ENCODE measurements around the gene LNPEP.

DNA sequence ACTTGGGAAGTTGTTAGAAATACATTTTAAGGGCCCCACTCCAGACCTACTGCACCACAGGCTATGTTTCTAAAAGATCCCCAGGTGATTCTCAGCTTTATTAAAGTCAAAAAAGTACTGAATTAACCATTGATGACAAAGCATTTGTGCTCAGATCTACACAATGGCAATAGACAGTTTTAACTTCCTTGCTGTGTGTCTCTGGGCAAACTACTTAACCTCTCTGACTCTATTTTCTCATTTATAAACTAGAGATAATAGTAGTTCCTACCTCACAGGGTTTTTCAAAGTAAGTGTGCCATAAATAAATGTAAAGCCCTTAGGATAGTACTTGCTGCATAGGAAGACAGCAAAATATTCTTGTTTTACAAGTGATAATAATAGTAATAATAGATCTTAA, 140.2 kb downstream of the LNPEP start:
- no peak for TF ChIP-seq POLR2A (IDR thresholded peaks at IDR 0.05)
- TF ChIP-seq, protein P1, sequence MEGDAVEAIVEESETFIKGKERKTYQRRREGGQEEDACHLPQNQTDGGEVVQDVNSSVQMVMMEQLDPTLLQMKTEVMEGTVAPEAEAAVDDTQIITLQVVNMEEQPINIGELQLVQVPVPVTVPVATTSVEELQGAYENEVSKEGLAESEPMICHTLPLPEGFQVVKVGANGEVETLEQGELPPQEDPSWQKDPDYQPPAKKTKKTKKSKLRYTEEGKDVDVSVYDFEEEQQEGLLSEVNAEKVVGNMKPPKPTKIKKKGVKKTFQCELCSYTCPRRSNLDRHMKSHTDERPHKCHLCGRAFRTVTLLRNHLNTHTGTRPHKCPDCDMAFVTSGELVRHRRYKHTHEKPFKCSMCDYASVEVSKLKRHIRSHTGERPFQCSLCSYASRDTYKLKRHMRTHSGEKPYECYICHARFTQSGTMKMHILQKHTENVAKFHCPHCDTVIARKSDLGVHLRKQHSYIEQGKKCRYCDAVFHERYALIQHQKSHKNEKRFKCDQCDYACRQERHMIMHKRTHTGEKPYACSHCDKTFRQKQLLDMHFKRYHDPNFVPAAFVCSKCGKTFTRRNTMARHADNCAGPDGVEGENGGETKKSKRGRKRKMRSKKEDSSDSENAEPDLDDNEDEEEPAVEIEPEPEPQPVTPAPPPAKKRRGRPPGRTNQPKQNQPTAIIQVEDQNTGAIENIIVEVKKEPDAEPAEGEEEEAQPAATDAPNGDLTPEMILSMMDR (IDR thresholded peaks at IDR 0.05): no peak
